Measurements from ENCODE around the gene SLC16A9.
"Not testable (repeated sequence)": the region's sequence is repeated elsewhere in the genome, so short reads cannot be mapped to it uniquely, and the experiment has no call there.

SLC16A9 gene

GRCh38 chr10:59648711-59649201 lies 60.9 kb downstream of the SLC16A9 start:
- peak; percentile 40 for DNase-seq (ENCODE audit: low read depth)
- TF ChIP-seq, protein P1, sequence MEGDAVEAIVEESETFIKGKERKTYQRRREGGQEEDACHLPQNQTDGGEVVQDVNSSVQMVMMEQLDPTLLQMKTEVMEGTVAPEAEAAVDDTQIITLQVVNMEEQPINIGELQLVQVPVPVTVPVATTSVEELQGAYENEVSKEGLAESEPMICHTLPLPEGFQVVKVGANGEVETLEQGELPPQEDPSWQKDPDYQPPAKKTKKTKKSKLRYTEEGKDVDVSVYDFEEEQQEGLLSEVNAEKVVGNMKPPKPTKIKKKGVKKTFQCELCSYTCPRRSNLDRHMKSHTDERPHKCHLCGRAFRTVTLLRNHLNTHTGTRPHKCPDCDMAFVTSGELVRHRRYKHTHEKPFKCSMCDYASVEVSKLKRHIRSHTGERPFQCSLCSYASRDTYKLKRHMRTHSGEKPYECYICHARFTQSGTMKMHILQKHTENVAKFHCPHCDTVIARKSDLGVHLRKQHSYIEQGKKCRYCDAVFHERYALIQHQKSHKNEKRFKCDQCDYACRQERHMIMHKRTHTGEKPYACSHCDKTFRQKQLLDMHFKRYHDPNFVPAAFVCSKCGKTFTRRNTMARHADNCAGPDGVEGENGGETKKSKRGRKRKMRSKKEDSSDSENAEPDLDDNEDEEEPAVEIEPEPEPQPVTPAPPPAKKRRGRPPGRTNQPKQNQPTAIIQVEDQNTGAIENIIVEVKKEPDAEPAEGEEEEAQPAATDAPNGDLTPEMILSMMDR (conservative IDR thresholded peaks at IDR 0.05; ENCODE audit: control insufficient read depth, insufficient read depth, low read depth, low read length): no peak
- H3K4me3 ChIP-seq (ENCODE audit: control insufficient read depth, low read depth, low read length): no peak overlapping the region

GRCh38 chr10:59644841-59645240 lies 64.8 kb downstream of the SLC16A9 start:
- no peak overlapping the region for H3K4me3 ChIP-seq (ENCODE audit: control insufficient read depth, low read depth, low read length)
- DNase-seq (ENCODE audit: low read depth): no peak
- TF ChIP-seq, protein P1 (conservative IDR thresholded peaks at IDR 0.05; ENCODE audit: control insufficient read depth, insufficient read depth, low read depth, low read length): no peak

DNA sequence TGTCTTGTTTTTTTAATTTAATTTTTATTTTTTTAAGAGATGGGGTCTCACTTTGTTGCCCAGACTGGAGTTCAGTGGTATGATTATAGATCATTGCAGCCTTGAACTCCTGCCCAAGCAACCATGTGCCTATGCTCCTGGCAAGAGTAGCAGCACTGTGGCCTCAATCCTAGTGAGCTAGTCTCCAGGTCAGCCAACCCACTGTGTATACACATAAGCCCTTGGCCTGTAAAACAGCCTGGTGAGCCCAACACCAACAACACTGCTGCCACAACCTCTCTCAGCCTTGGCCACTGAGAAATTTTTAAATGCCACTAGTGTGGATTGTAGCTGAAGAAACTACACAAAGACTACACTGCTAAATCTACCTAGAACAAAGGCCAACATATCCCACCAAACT lies 68.0 kb downstream of the SLC16A9 start:
- not testable (repeated sequence) for DNase-seq (ENCODE audit: low read depth)

DNA sequence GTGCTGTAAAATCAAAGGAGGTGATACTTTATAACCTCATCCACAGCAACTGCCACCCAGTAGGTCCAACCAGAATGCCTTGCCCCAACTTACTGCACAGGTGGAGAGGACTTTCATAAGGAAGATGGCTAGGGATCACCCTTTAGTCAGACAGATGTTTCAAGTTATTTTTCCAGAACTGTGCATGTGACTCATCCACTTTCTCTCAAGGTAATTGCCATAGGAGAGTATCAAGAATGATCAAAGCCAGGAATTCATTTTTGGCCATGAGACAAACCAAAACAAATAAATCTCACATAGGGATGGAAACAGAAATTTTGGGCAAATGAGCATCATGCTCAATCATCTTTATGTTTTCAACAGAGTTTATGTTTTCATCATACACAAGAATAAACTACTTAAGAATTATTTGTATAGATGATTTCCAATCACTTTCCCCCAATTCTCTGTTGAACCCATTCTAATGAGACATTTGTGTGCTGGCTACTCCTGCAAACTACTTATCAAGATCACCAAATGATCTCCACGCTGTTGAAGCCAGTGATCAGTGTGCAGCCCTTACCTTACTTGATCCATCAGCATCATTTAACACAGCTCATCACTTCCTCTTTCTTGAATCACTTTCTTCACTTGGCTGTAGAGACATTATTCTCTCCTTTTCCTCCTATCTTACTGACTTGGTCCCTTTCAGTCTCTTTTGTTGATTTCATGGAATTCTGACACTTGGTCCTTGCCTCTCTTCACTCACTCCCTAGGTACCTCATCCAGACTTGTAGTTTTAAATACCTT lies 74.0 kb downstream of the SLC16A9 start:
- TF ChIP-seq, protein P1 (conservative IDR thresholded peaks at IDR 0.05; ENCODE audit: control insufficient read depth, insufficient read depth, low read depth, low read length): no peak
- no peak overlapping the region for H3K4me3 ChIP-seq (ENCODE audit: control insufficient read depth, low read depth, low read length)
- peak; percentile 32 for DNase-seq (ENCODE audit: low read depth)

More for the DNA sequence above, 68.0 kb downstream of the SLC16A9 start:
- not testable (repeated sequence) for H3K4me3 ChIP-seq (ENCODE audit: control insufficient read depth, low read depth, low read length)

GRCh38 chr10:59634102-59634501 lies 75.5 kb downstream of the SLC16A9 start:
- TF ChIP-seq, protein P1 (conservative IDR thresholded peaks at IDR 0.05; ENCODE audit: control insufficient read depth, insufficient read depth, low read depth, low read length): no peak
- no peak for DNase-seq (ENCODE audit: low read depth)

DNA sequence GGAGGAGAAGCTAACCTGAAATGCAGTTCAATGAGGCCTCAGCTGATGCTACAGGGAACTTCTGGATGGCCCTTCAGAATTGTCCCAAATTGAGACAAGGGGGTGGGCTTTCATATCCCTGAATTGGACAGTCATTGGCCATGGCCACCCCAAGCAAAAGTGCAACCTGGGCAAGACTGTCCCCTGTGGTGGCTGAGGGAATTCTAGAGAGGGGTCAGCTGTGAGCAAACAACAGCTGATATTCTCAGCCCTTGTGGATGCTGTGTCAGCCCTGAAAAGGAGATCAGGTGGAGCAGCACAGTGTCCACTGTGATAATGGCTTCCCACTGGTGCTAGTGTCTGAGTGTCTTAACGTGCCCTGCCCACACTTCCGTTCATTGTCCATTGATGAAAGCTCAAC lies 76.6 kb downstream of the SLC16A9 start:
- TF ChIP-seq, protein P1 (conservative IDR thresholded peaks at IDR 0.05; ENCODE audit: control insufficient read depth, insufficient read depth, low read depth, low read length): peak; percentile 4
- DNase-seq (ENCODE audit: low read depth): no peak
- H3K4me3 ChIP-seq (ENCODE audit: control insufficient read depth, low read depth, low read length): no peak overlapping the region

More at GRCh38 chr10:59634102-59634501, 75.5 kb downstream of the SLC16A9 start:
- no peak overlapping the region for H3K4me3 ChIP-seq (ENCODE audit: control insufficient read depth, low read depth, low read length)

Data from fibroblast of mammary gland (primary cell).